AG09309 (cell line): Measurements from ENCODE around the gene SCLT1.

Source experiments
- DNase-seq: peaks from one replicate; pipeline ENCODE4 v3.0.0-alpha.2; 2010; ENCODE audit warnings: low read depth
- H3K4me3 ChIP-seq: 2 replicates; pipeline ENCODE4 v1.5.1; 2011; ENCODE audit warnings: mild to moderate bottlenecking, low read depth, low read length, moderate library complexity; ENCODE audit not compliant: control insufficient read depth
- TF ChIP-seq, protein P1 (sequence below): IDR thresholded peaks from 2 replicates; pipeline ENCODE4 v1.5.1; 2011; ENCODE audit warnings: mild to moderate bottlenecking, low read depth, low read length, inconsistent platforms; ENCODE audit not compliant: insufficient read depth, control insufficient read depth; ENCODE audit errors: missing control alignments

Gene SCLT1

DNA sequence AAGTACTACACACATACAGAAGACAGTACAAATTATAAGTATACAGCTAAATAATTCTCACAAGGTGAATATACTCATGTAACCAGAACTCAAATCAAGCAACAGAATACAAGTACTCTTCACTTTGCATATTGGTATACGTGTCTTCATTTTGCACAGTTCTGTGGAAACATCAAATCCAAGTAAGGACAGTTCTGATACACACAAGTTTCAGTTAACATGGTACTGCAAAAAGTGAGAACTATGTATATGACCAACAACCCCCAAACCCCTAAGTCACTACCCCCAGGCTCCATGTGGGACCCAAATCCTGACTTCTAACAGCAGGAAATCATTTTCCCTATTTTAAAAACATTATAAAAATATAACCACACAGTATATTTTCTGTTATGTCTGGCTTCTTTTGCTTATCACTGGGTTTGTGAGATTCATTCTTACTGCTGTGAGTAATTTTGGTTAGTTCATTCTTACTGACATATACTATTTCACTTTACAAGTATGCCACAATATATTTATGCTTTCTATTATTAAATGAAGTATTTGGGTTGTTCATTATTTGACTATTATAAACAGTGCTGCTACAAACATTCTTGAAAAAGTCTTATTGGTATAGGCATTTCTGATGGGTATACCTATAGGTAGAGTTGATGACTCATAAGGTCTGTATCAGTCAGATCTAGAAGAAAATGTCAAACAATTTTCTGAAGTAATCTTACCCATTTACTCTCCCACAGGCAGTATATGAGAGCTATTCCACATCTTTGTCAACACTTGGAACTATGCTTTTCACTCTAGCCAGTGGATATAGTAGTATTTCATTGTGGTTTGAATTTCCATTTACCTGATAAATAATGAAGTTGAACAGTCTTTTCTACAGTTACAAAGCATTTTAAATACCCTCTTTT lies 47.0 kb downstream of the SCLT1 start:
- no peak for DNase-seq
- H3K4me3 ChIP-seq = no peak overlapping the region
- TF ChIP-seq, protein P1, sequence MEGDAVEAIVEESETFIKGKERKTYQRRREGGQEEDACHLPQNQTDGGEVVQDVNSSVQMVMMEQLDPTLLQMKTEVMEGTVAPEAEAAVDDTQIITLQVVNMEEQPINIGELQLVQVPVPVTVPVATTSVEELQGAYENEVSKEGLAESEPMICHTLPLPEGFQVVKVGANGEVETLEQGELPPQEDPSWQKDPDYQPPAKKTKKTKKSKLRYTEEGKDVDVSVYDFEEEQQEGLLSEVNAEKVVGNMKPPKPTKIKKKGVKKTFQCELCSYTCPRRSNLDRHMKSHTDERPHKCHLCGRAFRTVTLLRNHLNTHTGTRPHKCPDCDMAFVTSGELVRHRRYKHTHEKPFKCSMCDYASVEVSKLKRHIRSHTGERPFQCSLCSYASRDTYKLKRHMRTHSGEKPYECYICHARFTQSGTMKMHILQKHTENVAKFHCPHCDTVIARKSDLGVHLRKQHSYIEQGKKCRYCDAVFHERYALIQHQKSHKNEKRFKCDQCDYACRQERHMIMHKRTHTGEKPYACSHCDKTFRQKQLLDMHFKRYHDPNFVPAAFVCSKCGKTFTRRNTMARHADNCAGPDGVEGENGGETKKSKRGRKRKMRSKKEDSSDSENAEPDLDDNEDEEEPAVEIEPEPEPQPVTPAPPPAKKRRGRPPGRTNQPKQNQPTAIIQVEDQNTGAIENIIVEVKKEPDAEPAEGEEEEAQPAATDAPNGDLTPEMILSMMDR = no peak

DNA sequence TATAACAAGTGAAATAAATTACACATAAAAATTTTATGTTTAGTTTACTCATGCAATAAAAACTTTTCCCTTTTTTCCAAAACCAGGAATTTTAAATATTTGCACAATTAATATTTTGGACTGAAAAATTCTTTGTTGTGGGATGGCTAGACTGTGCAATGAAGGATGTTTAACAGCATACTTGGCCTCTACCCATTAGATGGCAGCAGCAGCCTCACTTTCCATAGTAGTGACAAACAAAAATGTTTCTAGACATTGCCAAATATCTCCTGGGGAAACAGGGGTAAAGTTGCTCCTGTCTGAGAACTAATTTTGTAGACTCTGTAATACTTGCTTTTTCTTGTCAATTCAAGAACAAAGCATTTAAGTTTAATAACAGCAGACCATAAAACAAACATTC lies 49.8 kb downstream of the SCLT1 start:
- DNase-seq = peak; percentile 7
- H3K4me3 ChIP-seq = no peak overlapping the region

DNA sequence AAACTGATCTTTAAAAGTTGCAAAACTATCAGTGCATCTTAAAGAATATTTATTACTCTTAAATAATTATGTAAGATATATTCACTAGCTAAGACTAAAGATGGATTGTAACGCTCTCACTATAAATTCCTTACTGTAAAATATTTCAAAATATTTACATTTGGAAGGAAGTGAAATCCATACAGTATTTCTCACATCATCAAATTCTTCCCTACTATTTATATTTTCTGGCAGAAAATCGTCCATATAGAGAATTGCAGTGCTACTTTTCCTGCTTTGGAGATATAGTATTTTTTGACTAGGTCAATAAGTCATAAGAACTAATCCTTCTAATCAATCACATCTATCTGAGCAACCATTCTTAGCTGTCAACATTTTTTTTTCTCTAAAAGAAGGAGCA lies 52.9 kb downstream of the SCLT1 start:
- no peak overlapping the region for H3K4me3 ChIP-seq
- DNase-seq = no peak
- TF ChIP-seq, protein P1 = no peak

More for the DNA sequence above, 49.8 kb downstream of the SCLT1 start:
- TF ChIP-seq, protein P1 = peak; percentile 39

DNA sequence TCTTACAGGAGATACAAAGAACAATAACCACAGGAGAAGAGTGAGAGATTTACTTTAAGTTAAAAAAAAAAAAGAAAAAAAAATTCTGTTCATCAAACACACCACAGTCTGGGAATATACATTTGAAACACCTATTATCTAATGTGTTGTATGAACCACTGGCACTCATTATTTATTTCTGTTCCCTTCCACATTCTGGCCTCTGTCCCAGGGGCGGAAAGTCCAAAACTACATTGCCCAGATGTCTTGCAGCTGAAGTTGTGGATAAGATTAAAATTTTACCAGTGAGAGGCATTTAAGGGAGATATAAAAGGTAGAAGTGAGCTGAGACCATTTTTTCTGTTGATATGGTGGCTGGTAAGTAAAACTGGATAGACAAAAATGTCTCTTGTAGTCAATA lies 56.2 kb downstream of the SCLT1 start:
- H3K4me3 ChIP-seq = no peak overlapping the region
- TF ChIP-seq, protein P1 = no peak
- DNase-seq = no peak

DNA sequence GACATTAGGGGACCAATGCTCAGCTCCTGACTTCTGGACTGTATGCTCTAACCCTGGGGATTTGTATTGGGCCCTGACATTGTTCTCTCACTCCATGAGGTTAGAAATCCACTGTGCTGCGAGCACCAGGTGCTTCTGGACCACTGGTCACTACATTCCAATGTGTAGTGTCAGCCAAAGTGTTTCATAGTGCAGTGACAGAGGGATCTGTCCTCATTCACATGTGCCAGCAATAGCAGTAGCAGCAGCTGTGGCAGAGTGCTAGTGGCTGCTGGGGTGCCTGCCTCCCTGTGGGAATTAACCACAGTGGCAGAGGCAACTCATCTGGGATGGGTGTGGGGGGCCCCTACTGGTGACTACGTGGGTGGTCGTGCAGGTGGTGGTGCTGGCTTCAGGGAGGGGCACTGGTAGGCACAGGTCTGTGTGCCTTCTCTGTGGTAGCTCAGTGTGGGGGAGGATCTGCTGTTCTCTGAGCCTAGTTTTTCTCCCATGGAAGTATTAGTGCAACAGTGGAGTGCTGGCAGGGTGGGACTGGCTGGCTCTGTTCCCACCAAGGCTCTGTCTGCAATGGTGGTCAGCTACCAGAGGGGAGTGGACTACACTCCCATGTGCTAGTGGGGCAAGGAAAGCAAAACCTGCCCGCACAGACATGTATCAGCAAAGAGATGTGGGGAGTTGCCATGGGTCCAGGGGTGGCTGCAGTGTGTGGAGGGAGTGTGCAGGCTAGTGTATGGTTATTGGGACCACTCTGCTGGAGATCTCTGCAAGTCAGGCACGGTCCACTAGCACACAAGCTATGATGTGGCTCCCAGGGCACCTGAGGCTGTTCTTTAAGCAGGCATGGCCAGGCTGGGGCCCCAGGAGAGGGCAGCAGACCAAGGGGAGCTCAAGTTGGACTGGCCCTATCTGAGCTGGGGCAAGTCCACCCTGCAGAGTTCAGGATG lies 78.5 kb downstream of the SCLT1 start:
- TF ChIP-seq, protein P1 = peak; percentile 0
- no peak for DNase-seq
- no peak overlapping the region for H3K4me3 ChIP-seq

DNA sequence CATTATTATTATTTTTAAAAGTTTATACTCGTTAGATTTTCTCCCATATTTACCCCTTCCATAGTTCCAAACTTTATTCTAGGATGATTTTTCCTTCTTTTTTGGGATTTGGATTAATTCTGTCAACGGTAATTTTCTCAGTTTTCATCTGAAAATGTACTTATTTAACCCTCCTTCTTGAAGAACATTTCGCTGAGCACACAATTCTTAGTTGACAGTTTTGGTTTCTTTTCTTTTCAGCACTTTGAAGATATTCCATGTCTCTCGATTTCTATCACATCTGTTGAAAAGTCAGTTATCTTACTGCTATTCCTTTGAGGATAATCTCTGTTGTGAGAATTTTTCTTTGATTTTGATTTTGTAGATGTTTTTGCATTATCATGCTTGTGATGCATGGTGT lies 85.2 kb downstream of the SCLT1 start:
- TF ChIP-seq, protein P1 = no peak
- no peak for DNase-seq
- no peak overlapping the region for H3K4me3 ChIP-seq
